Adipose tissue (tissue), 3 donors: Measurements from ENCODE around the gene CDC23. TPM values are rescaled to one million over a fixed set of nuclear protein-coding genes. Genes with fewer than 3 reads are reported as not detected.
"Not testable (repeated sequence)": the region's sequence is repeated elsewhere in the genome, so short reads cannot be mapped to it uniquely, and the experiment has no call there.

Experiments
- H3K27ac ChIP-seq: one replicate; pipeline ENCODE4 v1.5.1; 2013; ENCODE audit warnings: low read depth, low read length
- WGBS, 3 donors: extraction: QIAGEN DNeasy Blood & Tissue Kit; methylation state at CpG; one replicate each; pipeline ENCODE4 v1.1.7; 2013; 5-methylcytosine and 5-hydroxymethylcytosine counted together
- polyA plus RNA-seq, 3 donors: library from polyadenylated mRNA; stranded (reverse); fragments of 200-250 nt; gene quantifications; one replicate each; pipeline ENCODE4 v1.2.3, GENCODE V29; 2013
- donor health status: healthy with polysubstance abuse.
- donor health status: Bipolar disorder and iron deficiency.
- donor health status: healthy.

The CDC23 gene
- polyA plus RNA-seq, 3 donors = 6.0 to 12.4 (median 12.3) TPM

DNA sequence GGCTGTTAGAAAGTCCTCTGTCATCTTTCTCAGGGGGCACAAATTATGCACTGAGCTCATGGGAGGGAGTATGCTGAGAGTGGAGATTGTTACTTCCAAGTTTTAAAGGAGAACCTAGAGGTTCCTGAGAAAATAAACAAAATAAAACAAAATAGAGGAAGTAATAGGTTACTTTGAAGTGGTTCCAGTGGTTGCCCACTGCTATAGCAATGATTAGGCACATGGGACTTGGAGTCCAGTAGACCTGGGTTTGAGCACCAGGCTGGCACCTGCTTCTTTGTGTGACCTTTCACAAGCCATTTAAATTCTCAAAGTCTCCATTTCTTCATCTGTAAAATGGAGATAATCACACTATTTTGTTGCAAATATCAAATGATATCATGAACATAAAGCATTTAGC is 13.8 kb upstream of the CDC23 start:
- H3K27ac ChIP-seq = no peak overlapping the region

DNA sequence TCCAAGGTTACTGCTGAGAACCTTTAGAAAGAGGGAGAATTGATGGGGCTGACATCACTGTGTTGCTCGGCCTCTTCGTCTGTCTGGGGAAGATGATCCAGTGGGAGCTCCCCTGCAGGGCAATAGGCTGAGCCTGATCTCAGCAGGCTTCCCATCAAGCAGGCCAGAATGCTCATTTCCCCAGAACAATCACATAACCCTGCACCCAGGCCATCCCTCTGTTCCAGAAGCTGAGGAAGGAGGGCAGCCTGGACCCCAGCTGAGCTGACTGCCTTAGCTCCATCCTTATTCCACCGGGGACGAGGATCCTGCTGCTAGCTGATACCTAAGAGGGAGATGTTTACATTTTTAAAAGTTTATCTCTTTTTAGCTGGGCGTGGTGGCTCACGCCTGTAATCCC is 11.6 kb upstream of the CDC23 start:
- 86 to 90% (median 87%) methylated on average over 6 of the region's 6 CpGs for WGBS, 3 donors
- H3K27ac ChIP-seq = no peak overlapping the region

DNA sequence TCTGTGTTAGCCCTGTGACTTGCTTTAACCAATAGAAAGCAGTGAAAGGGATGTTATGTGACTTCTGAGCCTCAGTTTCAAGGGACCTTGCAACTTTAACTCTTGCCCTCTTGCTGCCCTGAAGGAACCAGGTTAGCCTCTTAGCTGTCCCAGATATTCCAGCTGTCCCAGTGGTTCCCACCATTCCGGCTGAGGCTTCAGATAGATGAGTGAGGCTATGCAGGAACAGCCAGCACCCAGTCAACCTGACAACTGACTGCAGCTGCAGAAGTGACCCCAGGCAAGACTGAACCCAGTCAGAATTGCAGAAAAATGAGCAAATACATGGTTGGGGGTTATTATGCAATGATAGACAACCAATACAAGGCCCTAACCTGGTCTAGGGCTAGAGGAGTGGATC is 10.4 kb upstream of the CDC23 start:
- WGBS, 3 donors = 85 to 97% (median 97%) methylated on average over 1 of the region's 1 CpG
- no peak overlapping the region for H3K27ac ChIP-seq

DNA sequence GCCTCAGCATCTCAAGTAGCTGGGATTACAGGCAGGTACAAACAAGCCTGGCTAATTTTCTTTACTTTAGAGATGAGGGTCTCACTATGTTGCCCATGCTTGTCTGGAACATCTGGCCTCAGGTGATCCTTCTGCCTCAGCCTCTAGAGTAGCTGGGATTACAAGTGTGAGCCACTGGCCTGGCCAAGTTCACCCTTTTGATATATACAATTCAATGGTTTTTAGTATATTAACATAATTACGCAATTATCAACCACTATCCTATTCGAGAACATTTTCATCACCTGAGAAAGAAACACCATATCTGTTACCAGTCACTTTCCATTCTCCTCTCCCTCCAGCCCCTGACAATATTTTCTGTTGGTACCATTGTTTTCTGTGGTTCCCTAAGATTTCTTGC is 3.7 kb upstream of the CDC23 start:
- WGBS, 3 donors = 81 to 91% (median 82%) methylated on average over 2 of the region's 2 CpGs
- H3K27ac ChIP-seq = no peak overlapping the region

DNA sequence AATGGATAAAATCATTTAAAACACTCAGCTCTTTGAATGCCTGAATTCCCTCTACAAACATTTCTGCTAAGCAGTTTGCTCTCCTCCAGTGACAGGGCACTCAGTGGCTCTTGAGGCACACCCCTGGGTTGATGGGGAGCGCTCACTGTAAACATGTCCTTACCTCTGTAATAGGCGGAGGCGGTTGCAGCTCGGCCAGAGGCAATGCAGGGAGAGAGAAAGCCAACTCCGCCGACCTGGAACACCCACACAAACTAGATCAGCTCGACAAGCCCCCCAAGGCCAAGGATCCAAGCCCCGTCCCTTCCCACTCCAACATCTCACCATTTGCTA is 329 bp downstream of the CDC23 start:
- 0 to 2% (median 2%) methylated on average over 8 of the region's 8 CpGs for WGBS, 3 donors
- no peak overlapping the region for H3K27ac ChIP-seq

DNA sequence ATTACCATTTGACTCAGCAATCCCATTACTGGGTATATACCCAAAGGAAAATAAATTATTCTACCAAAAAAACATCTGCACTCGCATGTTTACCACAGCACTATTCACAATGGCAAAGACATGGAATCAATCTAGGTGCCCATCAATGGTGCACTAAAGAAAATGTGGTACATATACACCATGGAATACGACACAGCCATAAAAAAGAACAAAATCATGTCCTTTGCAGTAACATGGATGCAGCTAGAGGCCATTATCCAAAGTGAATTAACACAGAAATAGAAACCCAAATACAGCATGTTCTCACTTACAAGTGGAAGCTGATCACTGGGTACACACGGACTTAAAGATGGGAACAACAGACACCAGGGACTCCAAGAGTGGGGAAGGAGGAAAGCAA is 2.1 kb downstream of the CDC23 start:
- no peak overlapping the region for H3K27ac ChIP-seq
- 88 to 95% (median 94%) methylated on average over 3 of the region's 3 CpGs for WGBS, 3 donors

DNA sequence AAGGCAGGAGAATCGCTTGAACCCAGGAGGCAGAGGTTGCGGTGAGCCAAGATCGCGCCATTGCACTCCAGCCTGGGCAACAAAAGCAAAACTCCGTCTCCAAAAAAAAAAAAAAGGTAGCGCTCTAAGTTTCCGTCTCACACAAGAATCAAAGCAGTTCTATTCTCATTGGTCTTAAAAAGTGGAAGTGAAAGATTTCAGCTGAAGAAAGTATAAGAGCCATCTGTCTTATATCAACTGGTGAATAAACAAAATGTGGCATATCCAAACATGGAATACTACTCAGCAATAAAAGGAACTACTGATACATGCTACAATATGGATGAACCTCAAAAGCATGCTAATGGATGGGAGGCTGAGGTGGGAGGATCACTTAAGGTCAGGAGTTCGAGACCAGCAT is 19.3 kb downstream of the CDC23 start:
- WGBS, 3 donors = 84 to 88% (median 87%) methylated on average over 5 to 8 of the region's 8 CpGs
- not testable (repeated sequence) for H3K27ac ChIP-seq

DNA sequence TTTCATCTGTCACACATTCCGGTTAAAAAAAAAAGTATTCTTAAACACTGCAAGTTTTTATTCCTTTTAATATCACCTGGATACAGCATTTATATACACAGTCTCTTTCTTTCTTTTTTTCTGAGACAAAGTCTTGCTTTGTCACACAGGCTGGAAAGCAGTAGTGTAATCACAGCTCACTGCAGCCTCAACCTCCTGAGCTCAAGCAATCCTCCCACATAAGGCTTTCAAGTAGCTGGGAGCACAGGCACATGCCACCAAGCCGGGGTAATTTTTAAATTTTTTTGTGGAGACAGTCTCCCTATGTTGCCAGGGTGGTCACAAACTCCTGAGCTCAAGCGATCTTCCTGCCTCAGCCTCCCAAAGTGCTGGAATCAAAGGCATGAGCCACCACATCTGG is 20.3 kb downstream of the CDC23 start:
- WGBS, 3 donors = 86 to 93% (median 88%) methylated on average over 3 of the region's 3 CpGs
- no peak overlapping the region for H3K27ac ChIP-seq

DNA sequence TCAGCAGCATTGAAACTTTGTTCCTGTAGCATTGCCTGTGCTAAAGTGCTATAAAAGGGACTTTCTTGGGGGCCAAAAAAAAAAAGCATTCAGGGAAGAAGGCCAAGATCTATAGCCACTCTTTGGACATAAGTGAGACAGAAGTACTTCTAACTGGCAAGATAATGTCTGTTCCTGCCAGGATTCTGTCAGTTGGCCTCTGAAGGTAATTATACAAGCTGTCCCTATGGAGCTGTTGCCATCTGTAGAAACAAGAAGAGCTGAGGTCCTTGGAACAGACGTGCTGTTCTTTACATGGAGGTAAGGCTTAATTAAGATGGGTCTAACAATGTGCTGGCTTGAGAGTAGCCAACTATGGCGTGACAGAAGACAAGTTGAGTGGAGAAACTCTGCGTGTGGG is 24.5 kb downstream of the CDC23 start:
- 87 to 93% (median 89%) methylated on average over 3 of the region's 3 CpGs for WGBS, 3 donors
- H3K27ac ChIP-seq = no peak overlapping the region

DNA sequence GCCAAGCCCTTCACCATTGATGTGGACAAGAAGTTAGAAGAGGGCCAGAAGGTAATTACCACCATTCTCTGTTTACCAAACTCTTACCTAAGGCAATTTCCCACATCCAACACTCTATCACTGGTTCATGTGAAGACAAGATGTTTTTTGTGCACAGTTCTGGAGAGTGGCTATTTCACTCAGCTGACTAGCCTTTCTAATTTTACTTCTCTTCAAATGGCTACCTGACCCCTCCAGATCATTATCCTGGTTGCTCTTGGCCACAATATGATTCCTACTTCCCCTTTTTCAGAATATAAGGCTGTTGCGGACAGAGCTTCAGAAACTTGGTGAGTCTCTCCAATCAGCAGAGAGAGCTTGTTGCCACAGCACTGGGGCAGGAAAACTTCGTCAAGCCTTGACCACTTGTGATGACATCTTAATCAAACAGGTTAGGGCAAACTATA is 27.1 kb downstream of the CDC23 start:
- H3K27ac ChIP-seq = no peak overlapping the region
- WGBS, 3 donors = 54 to 87% (median 63%) methylated on average over 2 of the region's 2 CpGs

DNA sequence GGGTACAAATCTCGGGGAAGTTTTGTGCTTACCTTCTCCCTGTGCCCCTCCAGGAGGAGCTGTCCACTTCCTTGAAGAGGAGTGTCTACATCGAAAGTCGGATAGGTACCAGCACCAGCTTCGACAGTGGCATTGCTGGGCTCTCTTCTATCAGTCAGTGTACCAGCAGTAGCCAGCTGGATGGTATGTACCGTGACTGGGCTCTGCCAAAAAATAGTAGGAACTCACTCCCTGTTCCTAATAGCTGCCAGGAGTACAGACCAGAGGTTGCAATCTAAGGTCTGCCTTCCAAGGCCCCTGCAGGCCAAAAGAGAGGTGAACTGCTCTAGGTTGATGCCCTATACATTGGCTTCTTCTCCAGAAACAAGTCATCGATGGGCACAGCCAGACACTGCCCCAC is 30.3 kb downstream of the CDC23 start:
- 88 to 91% (median 91%) methylated on average over 6 of the region's 6 CpGs for WGBS, 3 donors

DNA sequence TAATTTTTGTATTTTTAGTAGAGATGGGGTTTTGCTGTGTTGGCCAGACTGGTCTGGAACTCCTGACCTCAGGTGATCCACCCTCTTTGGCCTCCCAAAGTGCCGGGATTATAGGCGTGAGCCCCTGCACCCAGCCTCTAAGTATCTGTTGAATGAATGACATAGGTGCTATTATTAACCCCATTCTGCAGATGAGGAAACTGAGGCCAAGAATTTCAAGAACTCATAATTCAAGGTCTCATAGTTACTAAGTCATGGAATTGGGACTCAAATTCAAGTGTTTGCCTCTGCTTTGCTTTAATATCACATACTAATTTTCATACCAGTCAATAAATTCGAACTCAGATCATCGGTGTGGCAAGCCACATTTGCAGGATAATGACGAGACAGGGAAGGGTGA is 32.3 kb downstream of the CDC23 start:
- 89 to 95% (median 93%) methylated on average over 5 of the region's 5 CpGs for WGBS, 3 donors
- H3K27ac ChIP-seq = no peak overlapping the region

More for the DNA sequence above, 30.3 kb downstream of the CDC23 start:
- H3K27ac ChIP-seq = no peak overlapping the region

DNA sequence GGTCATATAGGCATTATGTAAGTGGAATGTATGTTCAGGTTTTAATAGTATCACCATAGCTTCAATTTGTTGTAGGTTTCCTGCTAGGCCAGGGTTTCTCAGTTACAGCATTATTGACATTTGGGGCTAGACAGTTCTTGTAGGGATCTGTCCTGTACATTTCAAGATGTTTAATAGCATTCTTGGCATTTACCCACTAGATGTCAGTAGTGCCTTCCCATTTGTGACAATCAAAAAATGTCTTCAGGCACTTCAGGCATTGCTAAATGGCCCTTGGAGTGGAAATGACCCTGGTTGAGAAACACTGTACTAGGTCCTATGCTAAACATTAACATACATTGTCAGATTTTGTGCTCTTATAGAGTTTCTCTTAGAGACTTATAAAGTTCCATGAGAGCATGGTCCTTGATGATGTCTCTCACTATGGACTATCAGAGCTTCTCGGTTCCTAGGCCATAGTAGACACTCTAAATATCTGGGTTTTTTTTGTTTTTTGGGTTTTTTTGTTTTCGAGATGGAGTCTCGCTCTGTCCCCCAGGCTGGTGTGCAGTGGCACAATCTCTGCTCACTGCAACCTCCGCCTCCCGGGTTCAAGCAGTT is 32.8 kb downstream of the CDC23 start:
- no peak overlapping the region for H3K27ac ChIP-seq
- WGBS, 3 donors = 68 to 75% (median 70%) methylated on average over 5 of the region's 5 CpGs

DNA sequence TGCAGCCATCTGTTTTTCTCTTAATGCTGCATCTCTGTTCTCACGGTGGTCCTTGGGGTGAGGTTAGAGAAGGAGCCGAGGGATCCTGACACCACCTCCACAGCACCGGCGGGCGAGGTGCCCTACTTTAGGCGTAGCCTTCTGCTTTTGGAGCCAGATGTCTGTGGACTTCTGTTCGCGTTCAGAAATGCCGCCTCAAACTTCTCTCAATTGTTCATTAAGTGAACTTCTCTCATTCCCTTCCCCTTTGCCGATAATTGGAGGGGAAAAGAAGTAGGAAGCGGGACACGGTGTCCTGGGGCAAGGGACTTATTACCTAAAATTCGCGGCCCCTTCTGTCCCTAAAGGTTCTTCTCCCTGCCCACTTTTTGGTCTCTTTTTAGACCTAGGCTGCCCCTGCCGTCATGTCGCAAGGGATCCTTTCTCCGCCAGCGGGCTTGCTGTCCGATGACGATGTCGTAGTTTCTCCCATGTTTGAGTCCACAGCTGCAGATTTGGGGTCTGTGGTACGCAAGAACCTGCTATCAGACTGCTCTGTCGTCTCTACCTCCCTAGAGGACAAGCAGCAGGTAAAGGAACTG is 33.8 kb downstream of the CDC23 start:
- H3K27ac ChIP-seq = no peak overlapping the region
- WGBS, 3 donors = 1 to 3% (median 2%) methylated on average over 23 of the region's 23 CpGs

DNA sequence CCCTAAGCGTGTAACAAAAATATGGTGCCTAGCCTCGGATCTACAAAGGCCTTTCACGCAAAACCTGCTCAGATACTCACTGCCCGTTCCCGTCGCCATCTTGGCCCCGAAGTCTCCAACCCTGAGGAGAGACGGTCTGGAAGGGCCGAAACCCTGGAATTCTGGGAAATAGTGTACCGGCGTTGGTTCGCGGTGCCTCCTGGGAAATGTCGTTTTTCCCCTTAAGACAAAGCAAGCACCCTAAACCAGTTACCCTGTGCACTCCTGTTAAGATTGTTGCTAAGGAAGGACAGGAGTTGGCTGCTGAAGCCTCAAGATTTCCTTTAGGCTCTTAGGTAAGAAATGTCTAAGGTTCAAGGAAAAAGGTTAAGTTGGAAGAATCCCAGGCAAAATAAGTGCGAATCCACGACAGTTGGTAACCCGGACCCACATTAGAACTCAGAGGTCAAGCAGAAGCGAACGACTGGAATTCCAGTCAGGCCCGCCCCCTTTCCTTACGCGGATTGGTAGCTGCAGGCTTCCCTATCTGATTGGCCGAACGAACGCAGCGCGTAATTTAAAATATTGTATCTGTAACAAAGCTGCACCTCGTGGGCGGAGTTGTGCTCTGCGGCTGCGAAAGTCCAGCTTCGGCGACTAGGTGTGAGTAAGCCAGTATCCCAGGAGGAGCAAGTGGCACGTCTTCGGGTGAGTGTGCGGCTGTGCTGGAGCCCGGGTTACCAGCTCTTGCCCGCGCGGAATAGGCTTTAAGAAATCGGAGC is 34.4 kb downstream of the CDC23 start, which contains the start of the genes BRD8 and KIF20A:
TSS of gene BRD8 (minus strand) at position 115 of the 761 bp plus-strand sequence. CDS start at position 99, 16 bp downstream.
TSS of gene KIF20A (plus strand) at position 597 of the 761 bp plus-strand sequence. CDS start 569 bp downstream, outside the sequence.
- no peak within 1 kb of the TSS for H3K27ac ChIP-seq
- WGBS, 3 donors = 0 to 1% (median 0%) methylated on average over 41 of the region's 41 CpGs

DNA sequence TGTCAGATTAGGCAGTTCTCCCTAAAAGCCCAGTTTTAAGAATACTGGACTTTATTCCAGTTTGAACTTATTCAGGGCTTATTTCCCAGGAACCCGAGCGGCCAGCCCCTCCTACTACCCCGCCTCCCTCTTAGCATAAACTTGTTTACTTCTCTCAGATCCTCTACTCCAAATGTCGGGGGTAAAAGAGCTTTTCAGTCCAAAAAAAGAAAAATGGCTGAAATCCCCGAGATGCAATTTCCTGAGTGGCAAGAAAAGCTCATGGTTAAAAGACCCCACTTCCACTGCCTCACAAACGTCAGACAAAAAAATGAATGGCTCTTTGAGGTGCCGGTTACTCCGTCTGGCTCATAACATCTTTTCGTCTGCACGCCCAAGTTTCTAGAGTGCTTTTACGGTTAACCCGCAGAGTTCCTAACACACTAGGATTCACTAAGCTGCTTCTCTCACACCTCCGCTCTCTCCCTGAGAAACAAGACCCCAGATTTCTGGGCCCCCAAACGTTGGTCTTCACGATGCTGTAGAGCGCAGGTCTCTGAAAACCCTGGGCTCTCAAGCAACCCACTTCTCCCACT is 35.1 kb downstream of the CDC23 start:
- H3K27ac ChIP-seq = no peak overlapping the region
- 1% methylated on average over 16 of the region's 16 CpGs for WGBS, 3 donors

DNA sequence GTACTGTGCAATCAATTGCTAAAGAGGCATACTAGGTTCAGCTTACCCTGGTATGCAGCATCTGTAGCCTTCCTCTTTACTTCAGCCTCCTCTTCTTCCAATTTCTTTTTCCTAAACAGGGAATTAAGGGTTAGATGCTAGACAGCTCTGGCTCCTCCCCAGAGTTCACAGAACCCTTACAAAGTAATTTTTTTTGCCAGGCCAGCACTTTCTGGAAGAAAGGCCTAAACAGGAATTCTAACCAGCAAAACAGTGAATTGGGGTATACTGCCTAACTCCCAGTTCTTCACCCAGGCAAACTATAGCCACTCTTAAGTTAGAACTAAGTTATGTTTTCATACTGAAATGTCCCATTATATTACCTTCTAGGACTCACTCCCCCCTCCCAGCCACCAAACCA is 42.8 kb downstream of the CDC23 start:
- no peak overlapping the region for H3K27ac ChIP-seq

DNA sequence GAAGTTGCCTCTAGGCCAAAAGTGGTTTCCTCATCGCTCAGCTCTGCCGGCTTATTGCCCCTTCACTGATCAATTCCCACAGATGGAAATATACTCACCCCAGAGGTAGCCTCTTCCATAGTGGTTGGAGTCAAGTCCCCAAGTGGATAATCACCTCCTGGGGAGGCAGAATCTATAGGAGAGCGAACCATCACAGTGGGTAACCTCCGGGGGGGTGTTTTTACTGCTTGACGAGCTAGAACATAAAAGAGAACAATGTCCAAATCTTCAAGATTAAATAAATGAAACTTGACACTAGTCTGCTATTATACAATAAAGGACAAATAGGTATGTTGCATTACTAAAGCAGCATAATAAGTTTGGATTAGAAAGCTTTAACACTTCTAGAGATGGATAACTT is 44.0 kb downstream of the CDC23 start:
- no peak overlapping the region for H3K27ac ChIP-seq
- WGBS, 3 donors = 90 to 96% (median 91%) methylated on average over 5 of the region's 5 CpGs

DNA sequence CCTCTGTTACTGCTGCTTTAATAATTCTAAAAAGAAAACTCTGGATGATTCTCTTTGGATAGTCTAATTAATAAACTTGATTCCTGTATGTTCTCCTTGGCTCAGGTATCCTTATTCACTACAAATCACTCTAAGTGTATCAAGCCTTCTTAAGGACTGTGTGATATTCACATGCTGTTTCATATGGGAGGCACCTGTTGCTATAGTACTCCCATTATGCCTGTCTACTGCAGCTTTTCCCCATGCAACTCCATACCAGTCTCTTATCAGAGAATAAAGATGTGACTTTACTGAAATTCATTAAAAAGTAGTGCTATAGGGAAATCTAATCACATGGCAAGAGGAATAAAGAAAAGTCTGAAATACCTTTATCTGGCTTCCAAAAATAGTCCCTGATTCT is 49.4 kb downstream of the CDC23 start:
- H3K27ac ChIP-seq = no peak overlapping the region

DNA sequence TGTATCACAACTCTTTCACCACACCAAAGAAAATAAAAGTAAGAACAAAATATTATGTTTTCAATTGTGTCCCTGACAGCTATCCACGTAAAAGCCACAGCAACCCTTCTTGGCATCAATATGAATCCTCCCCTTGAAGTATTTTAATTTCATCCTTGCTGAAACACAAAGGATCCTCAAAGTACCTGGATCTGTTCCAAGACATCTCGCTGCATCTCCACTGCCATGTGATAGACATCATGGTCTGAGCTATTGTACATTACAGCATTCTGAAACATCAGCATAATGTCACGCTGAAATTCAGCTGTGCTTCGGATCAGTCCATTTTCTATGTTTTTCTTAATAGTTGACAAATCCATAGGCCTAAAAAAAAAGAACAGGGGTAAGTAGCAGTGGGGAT is 52.4 kb downstream of the CDC23 start:
- 93 to 94% (median 93%) methylated on average over 4 of the region's 4 CpGs for WGBS, 3 donors
- H3K27ac ChIP-seq = no peak overlapping the region
